HEK293 (cell line): ENCODE data around the gene TLL2.

Experiments
- CTCF ChIA-PET: fragments of 350-600 bp; formaldehyde crosslinking; extraction: SDS; loops from one replicate; lab custom pipeline; 2021; ENCODE audit warnings: antibody characterized with exemption; lab: Yijun Ruan, JAX
- POLR2A ChIA-PET: fragments of 300-600 bp; formaldehyde crosslinking; extraction: SDS; loops from one replicate; lab custom pipeline; 2020; ENCODE audit warnings: antibody characterized with exemption, inconsistent platforms; lab: Yijun Ruan, JAX
- H3K27ac ChIP-seq: fragments of 200-500 bp; sonication (Bioruptor generic); 2 replicates; pipeline ENCODE4 v1.5.1; 2014; ENCODE audit warnings: low read depth, low read length, control low read depth, inconsistent platforms; ENCODE audit errors: extremely low read depth
- H3K36me3 ChIP-seq, 2 experiments: fragments of 200-500 bp in 1 of 2; sonication (Bioruptor generic) in 1 of 2; 1 replicate in 1 of 2; 2 replicates in 1 of 2; pipeline ENCODE4 v1.5.1; 2014 to 2017; ENCODE audit warnings: inconsistent platforms in 2 of 2, low read length in 2 of 2; ENCODE audit not compliant: control insufficient read depth in 2 of 2, insufficient read depth in 1 of 2
- H3K4me1 ChIP-seq: fragments of 200-500 bp; sonication (Bioruptor generic); 2 replicates; pipeline ENCODE4 v1.5.1; 2014; ENCODE audit warnings: mild to moderate bottlenecking, low read length, inconsistent platforms; ENCODE audit not compliant: control insufficient read depth, insufficient read depth
- H3K4me3 ChIP-seq: 2 replicates; pipeline ENCODE4 v1.5.1; 2011; ENCODE audit warnings: low read depth, mild to moderate bottlenecking, control low read depth, low read length, moderate library complexity
- H3K9me3 ChIP-seq: fragments of 200-500 bp; sonication (Bioruptor generic); 2 replicates; pipeline ENCODE4 v1.5.1; 2014; ENCODE audit warnings: low read depth, low read length, inconsistent platforms; ENCODE audit not compliant: control insufficient read depth, insufficient read depth
- GLIS2 ChIP-seq: fragments of 450-650 bp; formaldehyde crosslinking; IDR thresholded peaks from 2 replicates; pipeline ENCODE4 v1.5.1; 2016; ENCODE audit warnings: missing biosample characterization, missing genetic modification characterization
- HOXA7 ChIP-seq: sonication (generic); formaldehyde crosslinking; IDR thresholded peaks from 2 replicates; pipeline ENCODE4 v1.8.1; 2022; ENCODE audit warnings: missing genetic modification reagents, borderline replicate concordance
- PBX3 ChIP-seq: sonication (generic); formaldehyde crosslinking; IDR thresholded peaks from 2 replicates; pipeline ENCODE4 v1.8.1; 2022; ENCODE audit warnings: mild to moderate bottlenecking, moderate library complexity, missing genetic modification reagents
- ZEB2 ChIP-seq: fragments of 450-650 bp; formaldehyde crosslinking; IDR thresholded peaks from 2 replicates; pipeline ENCODE4 v1.5.1; 2016; ENCODE audit warnings: missing biosample characterization, missing genetic modification characterization
- ZNF138 ChIP-seq: fragments of 450-650 bp; formaldehyde crosslinking; IDR thresholded peaks from 2 replicates; pipeline ENCODE4 v1.5.1; 2016; ENCODE audit warnings: missing biosample characterization, missing genetic modification characterization, borderline replicate concordance
- ZNF280D ChIP-seq: fragments of 450-650 bp; formaldehyde crosslinking; IDR thresholded peaks from 2 replicates; pipeline ENCODE4 v1.5.1; 2016; ENCODE audit warnings: missing biosample characterization, missing genetic modification characterization
- ZNF335 ChIP-seq: fragments of 450-650 bp; formaldehyde crosslinking; conservative IDR thresholded peaks from 2 replicates; pipeline ENCODE4 v1.5.1; 2016; ENCODE audit warnings: missing biosample characterization, missing genetic modification characterization
- ZNF362 ChIP-seq: fragments of 450-650 bp; formaldehyde crosslinking; IDR thresholded peaks from 2 replicates; pipeline ENCODE4 v1.5.1; 2016; ENCODE audit warnings: missing biosample characterization, missing genetic modification characterization
- ZNF394 ChIP-seq: fragments of 450-650 bp; formaldehyde crosslinking; IDR thresholded peaks from 2 replicates; pipeline ENCODE4 v1.5.1; 2016; ENCODE audit warnings: missing biosample characterization, missing genetic modification characterization, mild to moderate bottlenecking, moderate library complexity, borderline replicate concordance
- ZNF518A ChIP-seq: fragments of 450-650 bp; formaldehyde crosslinking; conservative IDR thresholded peaks from 2 replicates; pipeline ENCODE4 v1.5.1; 2016; ENCODE audit warnings: low read depth, missing biosample characterization, missing genetic modification characterization
- ZNF544 ChIP-seq: fragments of 450-650 bp; formaldehyde crosslinking; IDR thresholded peaks from 2 replicates; pipeline ENCODE4 v1.5.0; 2017; ENCODE audit warnings: missing biosample characterization, missing genetic modification characterization
- ZNF704 ChIP-seq: fragments of 450-650 bp; formaldehyde crosslinking; IDR thresholded peaks from 2 replicates; pipeline ENCODE4 v1.5.1; 2016; ENCODE audit warnings: missing biosample characterization, missing genetic modification characterization

The TLL2 gene

GRCh38 chr10:96500519-96500918 lies 13.2 kb downstream of the TLL2 start (continued):
- TF ChIP-seq ZNF518A (tag by site-specific recombination) (no peak), ZNF335 (tag by site-specific recombination) (no peak), GLIS2 (no peak), ZNF280D (no peak), ZNF544 (tag by site-specific recombination) (no peak), ZNF394 (tag by site-specific recombination) (no peak), HOXA7 (CRISPR knock-in tag) (no peak), PBX3 (CRISPR knock-in tag) (no peak), ZEB2 (no peak), ZNF138 (no peak)

GRCh38 chr10:96500050-96500449 lies 13.7 kb downstream of the TLL2 start:
- no peak overlapping the region for H3K27ac ChIP-seq
- TF ChIP-seq ZNF362 (tag by site-specific recombination) (peak; percentile 73), ZNF704 (tag by site-specific recombination) (no peak)
- ChIA-PET CTCF (interaction anchor here (0.6 to 3.5 kb wide), 2 partner anchors 10 to 240 kb away, joined by 4 to 20 read pairs; no protein-coding TSS in a partner anchor), POLR2A (no interaction called here)
- H3K36me3 ChIP-seq: no peaks in the 10 kb centered on the region
- no peak overlapping the region for H3K4me3 ChIP-seq
- H3K9me3 ChIP-seq: no peaks in the 10 kb centered on the region
- no peaks in the 10 kb centered on the region for H3K4me1 ChIP-seq
